Parathyroid adenoma (tissue), 2 donors: ENCODE data around the gene SLC2A13.

Experiments
- H2AFZ ChIP-seq: fragments of 300-600 bp; sonication (generic); one replicate; pipeline ENCODE4 v1.7.0; 2017; ENCODE audit warnings: antibody characterized with exemption, mild to moderate bottlenecking
- H3K27ac ChIP-seq: fragments of 300-600 bp; sonication (generic); one replicate; pipeline ENCODE4 v1.7.0; 2017
- H3K27me3 ChIP-seq: fragments of 300-600 bp; sonication (generic); one replicate; pipeline ENCODE4 v1.7.0; 2017; ENCODE audit warnings: low read length; ENCODE audit not compliant: control insufficient read depth, insufficient read depth
- H3K36me3 ChIP-seq: fragments of 300-600 bp; sonication (generic); one replicate; pipeline ENCODE4 v1.7.0; 2017; ENCODE audit warnings: low read length; ENCODE audit not compliant: control insufficient read depth, insufficient read depth
- H3K4me1 ChIP-seq: fragments of 300-600 bp; sonication (generic); one replicate; pipeline ENCODE4 v1.7.0; 2017; ENCODE audit warnings: control low read depth
- H3K4me2 ChIP-seq: fragments of 300-600 bp; sonication (generic); one replicate; pipeline ENCODE4 v1.7.0; 2017; ENCODE audit warnings: low read length
- H3K4me3 ChIP-seq: fragments of 300-600 bp; sonication (generic); one replicate; pipeline ENCODE4 v1.7.0; 2017; ENCODE audit warnings: low read depth, low read length
- H3K79me2 ChIP-seq: fragments of 300-600 bp; sonication (generic); one replicate; pipeline ENCODE4 v1.7.0; 2017; ENCODE audit warnings: control low read depth
- H3K9ac ChIP-seq: fragments of 300-600 bp; sonication (generic); one replicate; pipeline ENCODE4 v1.7.0; 2017; ENCODE audit warnings: mild to moderate bottlenecking
- H3K9me3 ChIP-seq: fragments of 300-600 bp; sonication (generic); one replicate; pipeline ENCODE4 v1.7.0; 2017; ENCODE audit warnings: low read length; ENCODE audit not compliant: control insufficient read depth
- CTCF ChIP-seq: fragments of 300-600 bp; sonication (generic); IDR thresholded peaks from one replicate; pipeline ENCODE4 v1.7.0; 2017; ENCODE audit warnings: antibody characterized with exemption, mild to moderate bottlenecking
- donor health status: primary hyperparathyroidism.

Gene SLC2A13

DNA sequence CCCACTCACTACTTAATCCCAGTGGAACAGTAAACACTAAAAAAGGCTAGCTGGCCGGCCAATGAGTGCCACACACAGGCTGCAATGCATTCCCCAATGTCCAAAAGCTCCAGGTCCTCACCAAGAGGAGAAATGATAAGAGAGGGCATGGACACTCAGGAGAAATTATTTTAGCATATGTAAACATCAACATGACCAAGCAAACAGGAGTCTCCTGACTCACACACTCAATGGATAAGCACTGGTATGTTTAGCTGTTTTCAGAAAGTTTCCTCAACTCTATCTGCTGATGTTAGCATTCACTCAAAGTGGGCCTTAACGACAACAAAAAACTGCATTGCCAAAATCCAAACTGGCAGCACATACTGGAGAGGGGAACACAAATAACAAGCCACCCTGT is 105.0 kb downstream of the SLC2A13 start:
- Histone ChIP-seq H3K79me2 (peaks cover 39% of the 10 kb centered on the region), H3K4me3 (no peak overlapping the region), H2AFZ (no peak overlapping the region), H3K4me2 (no peak overlapping the region), H3K9ac (no peak overlapping the region), H3K9me3 (no peaks in the 10 kb centered on the region), H3K36me3 (no peaks in the 10 kb centered on the region), H3K27me3 (no peaks in the 10 kb centered on the region), H3K4me1 (peaks cover 3% of the 10 kb centered on the region), H3K27ac (no peak overlapping the region)
- TF ChIP-seq CTCF: no peak

DNA sequence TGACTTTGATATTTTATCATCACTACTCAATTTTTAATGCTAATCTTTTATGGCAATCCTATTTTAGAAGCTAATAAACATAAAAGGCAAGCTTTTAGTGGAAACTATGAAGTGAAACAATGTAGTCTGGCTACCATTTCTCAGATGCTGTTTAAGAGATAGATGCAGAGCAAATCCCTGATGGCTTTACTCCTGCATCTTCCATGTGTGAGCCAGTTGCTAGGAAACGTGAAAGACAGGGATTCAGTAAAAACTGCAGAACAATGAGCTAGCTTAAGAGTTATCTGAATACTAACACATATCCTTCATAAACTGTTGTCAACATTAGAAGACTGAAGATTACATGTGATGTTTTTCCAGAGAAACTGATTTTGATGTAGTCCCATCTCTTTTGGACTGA is 112.6 kb downstream of the SLC2A13 start:
- no peak for TF ChIP-seq CTCF
- Histone ChIP-seq H3K9ac (no peak overlapping the region), H3K4me1 (no peaks in the 10 kb centered on the region), H3K9me3 (no peaks in the 10 kb centered on the region), H3K4me2 (no peak overlapping the region), H3K36me3 (no peaks in the 10 kb centered on the region), H3K79me2 (peaks cover 21% of the 10 kb centered on the region), H2AFZ (no peak overlapping the region), H3K4me3 (no peak overlapping the region), H3K27ac (no peak overlapping the region), H3K27me3 (no peaks in the 10 kb centered on the region)

- Histone ChIP-seq H3K9ac (no peak overlapping the region), H3K9me3 (no peaks in the 10 kb centered on the region), H3K27ac (no peak overlapping the region), H3K4me3 (no peak overlapping the region), H3K36me3 (no peaks in the 10 kb centered on the region), H3K27me3 (no peaks in the 10 kb centered on the region), H3K4me2 (no peak overlapping the region), H3K79me2 (peaks cover 19% of the 10 kb centered on the region), H2AFZ (no peak overlapping the region), H3K4me1 (no peaks in the 10 kb centered on the region)
- TF ChIP-seq CTCF: peak; percentile 82
Measured at GRCh38 chr12:39990122-39991101, 115.5 kb downstream of the SLC2A13 start.

DNA sequence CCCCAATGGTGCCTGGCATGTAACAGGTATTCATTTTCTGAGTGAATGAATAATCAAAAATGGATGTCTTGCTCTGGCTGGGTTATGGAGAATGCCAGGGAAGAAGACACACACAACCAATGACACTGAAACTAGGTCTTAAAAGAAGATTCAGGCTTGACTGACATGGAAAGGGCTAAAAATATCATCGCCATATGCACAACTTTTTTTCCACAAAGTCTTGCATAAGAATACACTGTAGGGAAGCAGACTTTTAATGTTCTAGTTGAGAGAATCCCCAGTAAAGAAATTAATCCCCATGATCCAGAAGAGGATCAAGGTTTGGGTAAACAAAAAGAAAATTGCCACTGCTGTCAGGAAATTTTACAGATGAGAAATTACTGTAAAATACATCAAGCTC is 116.4 kb downstream of the SLC2A13 start:
- no peak overlapping the region for H3K9ac ChIP-seq
- H3K27me3 ChIP-seq: no peaks in the 10 kb centered on the region
- peaks cover 22% of the 10 kb centered on the region for H3K79me2 ChIP-seq
- H3K4me2 ChIP-seq: no peak overlapping the region
- H3K36me3 ChIP-seq: no peaks in the 10 kb centered on the region
- no peaks in the 10 kb centered on the region for H3K9me3 ChIP-seq
- H3K27ac ChIP-seq: no peak overlapping the region
- H2AFZ ChIP-seq: no peak overlapping the region
- H3K4me3 ChIP-seq: no peak overlapping the region
- H3K4me1 ChIP-seq: no peaks in the 10 kb centered on the region
- TF ChIP-seq CTCF: no peak
